Measurements from ENCODE around the gene ARHGEF4. TPM values are rescaled to one million over a fixed set of nuclear protein-coding genes. Genes with fewer than 3 reads are reported as not detected.

ARHGEF4 gene
- polyA plus RNA-seq, 10 donors: 5.3 to 16.6 (median 8.7) TPM

DNA sequence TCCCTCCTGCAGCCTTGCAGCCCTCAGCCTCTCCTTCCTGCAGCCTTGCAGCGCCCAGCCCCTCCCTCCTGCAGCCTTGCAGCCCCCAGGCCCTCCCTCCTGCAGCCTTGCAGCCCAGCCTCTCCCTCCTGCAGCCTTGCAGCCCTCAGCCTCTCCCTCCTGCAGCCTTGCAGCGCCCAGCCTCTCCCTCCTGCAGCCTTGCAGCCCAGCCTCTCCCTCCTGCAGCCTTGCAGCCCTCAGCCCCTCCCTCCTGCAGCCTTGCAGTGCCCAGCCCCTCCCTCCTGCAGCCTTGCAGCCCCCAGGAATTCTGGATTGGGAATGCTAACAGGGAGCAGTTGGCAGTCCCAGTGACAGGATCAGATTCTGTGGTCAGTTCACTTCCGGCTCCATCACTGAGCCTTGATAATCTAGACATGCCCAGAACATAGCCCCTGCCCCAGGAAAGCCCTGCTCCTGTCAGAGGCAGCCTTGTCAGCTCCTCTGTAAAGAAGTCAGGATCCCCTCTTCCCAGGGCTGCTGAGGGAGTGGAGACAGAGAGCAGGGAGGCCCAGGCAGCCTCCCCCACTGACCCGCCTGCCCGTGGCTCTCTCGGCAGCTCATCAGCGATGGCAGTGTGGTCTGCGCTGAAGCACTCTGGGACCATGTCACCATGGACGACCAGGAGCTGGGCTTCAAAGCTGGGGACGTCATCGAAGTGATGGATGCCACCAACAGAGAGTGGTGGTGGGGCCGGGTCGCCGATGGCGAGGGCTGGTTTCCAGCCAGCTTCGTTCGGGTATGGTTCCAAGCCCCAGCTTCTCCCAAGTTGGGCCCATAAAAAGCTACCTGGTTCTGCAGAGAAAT, 201.8 kb downstream of the ARHGEF4 start:
- no peak for DNase-seq

GRCh38 chr2:131039101-131039440, 202.4 kb downstream of the ARHGEF4 start:
- DNase-seq: no peak

- DNase-seq: no peak
Observed at GRCh38 chr2:131039535-131039907, 202.8 kb downstream of the ARHGEF4 start.

DNA sequence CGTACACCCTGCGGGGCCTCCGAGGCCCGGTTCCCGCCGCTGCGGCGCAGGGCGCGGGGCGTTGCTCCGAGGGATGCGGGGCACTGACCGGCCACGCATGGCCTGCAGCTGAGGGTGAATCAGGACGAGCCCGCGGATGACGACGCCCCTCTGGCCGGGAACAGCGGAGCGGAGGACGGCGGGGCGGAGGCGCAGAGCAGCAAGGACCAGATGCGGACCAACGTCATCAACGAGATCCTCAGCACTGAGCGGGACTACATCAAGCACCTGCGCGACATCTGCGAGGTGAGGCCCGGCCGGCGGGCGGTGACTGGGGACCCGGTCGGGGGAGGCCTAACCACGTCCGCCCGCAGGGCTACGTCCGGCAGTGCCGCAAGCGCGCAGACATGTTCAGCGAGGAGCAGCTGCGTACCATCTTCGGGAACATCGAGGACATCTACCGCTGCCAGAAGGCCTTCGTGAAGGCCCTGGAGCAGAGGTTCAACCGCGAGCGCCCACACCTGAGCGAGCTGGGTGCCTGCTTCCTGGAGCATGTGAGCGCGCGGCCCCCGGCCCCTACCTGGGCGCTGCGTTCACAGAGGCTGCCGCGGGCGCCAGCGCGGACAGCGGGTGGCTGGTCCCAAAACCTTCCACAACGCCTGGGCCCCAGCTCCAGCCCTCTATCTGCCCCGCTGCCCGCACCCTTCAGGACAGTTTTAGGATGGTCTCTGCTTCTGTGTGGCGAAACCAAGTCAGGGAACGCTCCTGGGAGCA, 203.4 kb downstream of the ARHGEF4 start:
- DNase-seq: peak in 1 of 3 donors; percentile 70

- no peak for DNase-seq
Observed at GRCh38 chr2:131040661-131041401, 204.1 kb downstream of the ARHGEF4 start.

GRCh38 chr2:131041402-131042147, 204.9 kb downstream of the ARHGEF4 start:
- DNase-seq: no peak

GRCh38 chr2:131042148-131042775, 205.5 kb downstream of the ARHGEF4 start:
- no peak for DNase-seq

DNA sequence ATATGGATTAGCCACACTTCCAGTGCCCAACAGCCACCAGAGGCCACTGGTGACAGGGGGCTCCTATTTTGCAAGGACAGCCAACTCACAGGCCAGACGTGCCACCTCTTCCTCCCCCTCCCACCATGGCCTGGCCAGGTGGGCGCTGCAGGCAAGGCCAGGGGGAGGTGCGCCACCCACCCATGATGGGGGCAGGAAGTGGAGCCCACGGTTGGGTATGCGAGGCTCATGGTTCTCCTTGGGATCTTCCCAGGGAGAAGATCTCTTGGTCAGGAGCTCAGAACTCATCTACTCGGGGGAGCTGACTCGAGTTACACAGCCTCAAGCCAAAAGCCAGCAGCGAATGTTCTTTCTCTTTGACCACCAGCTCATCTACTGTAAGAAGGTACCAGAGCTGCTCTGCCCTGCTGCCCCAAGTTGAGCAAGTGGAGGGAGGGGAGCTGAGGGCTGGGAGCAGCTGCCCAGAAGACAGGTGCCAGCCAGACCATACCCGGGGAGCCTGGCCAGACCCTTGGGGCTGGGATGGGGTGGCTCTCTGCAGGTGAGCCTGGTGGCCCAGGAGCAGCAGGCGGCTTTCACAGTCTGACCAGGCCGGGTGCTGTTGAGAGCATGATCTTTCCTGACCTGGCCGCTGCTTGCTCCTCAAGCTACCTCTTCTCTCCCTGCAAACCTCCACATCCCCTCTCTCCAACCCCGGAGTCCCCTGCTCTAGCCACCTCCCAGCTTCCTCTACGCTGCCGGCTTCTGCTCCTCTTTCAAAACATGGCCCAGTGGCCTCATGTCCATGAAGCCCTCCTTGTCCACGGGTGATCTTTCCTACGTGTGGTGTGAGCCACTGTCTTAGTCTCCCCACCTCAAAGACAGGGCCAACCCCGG, 206.7 kb downstream of the ARHGEF4 start:
- DNase-seq: no peak

- DNase-seq: no peak
Observed at GRCh38 chr2:131044075-131044756, 207.5 kb downstream of the ARHGEF4 start.

GRCh38 chr2:131044757-131045150, 208.0 kb downstream of the ARHGEF4 start:
- DNase-seq: no peak

- DNase-seq: no peak
Observed at GRCh38 chr2:131045286-131046027, 208.7 kb downstream of the ARHGEF4 start.

DNA sequence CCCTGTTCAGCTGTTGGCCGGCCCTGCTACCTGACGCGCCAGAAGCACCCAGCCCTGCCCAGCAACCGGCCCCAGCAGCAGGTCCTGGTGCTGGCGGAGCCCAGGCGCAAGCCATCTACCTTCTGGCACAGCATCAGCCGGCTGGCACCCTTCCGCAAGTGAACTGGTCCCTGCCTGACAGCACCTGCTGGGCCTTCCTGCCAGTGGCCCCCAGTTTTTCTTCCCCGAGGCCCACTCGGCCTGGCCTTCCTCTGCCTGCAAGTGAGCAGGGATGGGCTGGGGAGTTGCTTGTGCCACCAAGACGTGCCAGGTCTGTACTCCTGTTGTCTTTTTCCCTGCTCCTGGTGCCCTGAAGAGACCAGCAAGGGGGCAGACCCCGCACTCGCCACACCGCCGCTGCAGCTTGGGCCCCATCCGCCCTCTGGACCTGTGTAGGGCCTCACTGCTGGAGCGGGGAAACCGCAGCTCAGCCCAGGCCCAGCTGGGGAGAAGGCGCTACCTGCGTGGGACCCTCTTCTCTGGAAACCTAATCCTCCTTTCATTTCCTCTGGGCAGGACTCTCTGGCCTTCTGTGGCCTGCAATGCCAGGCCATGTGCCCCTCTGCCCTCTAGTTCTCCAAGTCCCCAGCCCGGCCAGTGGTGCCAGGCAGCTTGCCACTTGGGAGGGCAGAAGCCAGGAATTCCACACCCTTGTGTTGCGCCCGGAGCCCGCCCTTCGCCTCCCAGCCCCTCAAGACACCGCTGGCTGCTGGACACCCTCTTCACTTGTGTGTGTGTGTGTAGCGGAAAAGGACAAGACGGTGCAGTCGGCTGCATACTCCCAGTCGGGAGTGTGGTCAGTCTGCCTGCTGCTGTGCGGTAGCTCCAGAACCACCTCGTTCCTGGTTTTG, 209.6 kb downstream of the ARHGEF4 start:
- DNase-seq: no peak

DNA sequence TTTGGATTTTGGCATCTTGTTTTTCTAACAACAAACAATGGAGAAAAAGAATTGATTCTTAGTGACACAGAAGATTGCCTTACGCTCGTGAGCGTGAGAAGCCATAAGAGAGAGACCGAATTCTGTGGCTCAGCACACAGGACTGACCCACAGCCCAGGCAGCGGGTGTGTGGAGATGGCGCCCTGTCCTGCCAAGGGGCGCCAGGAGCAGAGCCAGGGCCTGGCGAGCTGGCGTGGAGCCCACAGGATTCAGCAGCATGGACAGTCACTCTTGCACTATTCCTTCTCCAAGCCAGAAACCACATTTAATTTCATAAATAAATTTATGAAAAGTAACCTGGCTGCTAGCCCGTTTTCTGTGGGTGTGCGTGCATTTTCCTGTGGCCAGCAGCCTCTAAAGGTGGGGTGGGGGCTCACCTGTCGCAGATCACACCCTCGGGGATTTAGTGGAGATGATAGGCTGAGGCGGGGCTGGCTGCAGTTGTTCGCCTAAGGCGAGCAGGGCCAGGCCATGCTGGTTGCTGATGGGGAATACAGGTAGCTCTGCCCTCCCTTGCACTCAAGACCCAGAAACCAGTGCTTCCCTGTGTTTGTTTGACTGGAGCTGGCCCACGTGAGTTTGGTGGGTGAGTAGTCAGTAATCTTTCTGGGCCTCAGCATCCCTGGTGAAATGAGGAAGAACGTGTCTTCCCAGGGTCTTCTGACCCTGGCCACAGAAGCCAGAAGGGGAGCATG, 210.4 kb downstream of the ARHGEF4 start:
- no peak for DNase-seq

GRCh38 chr2:131047920-131048560, 211.3 kb downstream of the ARHGEF4 start:
- no peak for DNase-seq

DNA sequence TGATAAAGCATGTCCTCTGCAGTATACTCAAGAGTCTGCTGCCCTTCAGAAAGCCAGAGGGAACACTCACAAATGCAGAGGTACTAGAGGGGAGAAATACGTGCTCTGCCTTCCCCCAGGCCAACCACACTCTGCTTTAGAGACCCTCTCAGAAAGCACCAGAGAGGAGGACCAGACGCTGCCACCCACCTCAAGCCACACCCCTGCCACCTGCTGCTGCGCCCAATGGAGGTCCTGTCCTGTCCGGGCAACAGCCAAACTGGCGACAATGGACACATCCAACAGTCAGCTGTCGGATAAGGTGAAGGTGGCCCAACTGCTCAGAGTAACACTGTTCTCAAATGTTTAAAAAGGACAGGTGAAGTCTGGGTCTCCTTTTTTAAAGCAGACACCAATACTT, 211.9 kb downstream of the ARHGEF4 start:
- DNase-seq: no peak

- DNase-seq: no peak
Observed at GRCh38 chr2:131049150-131049718, 212.5 kb downstream of the ARHGEF4 start.

Data from muscle of back (tissue), 11 donors.